Left lung (tissue), 10 donors: Measurements from ENCODE around the gene PTPRCAP. TPM values are rescaled to one million over a fixed set of nuclear protein-coding genes. Genes with fewer than 3 reads are reported as not detected.

Experiments
- ATAC-seq: fragments of 200-7000 bp; cut with Tn5 transposase; one replicate; pipeline ENCODE4 v1.9.1; 2020; ENCODE audit warnings: moderate library complexity
- DNase-seq, 4 donors: peaks; one replicate each; pipeline ENCODE4 v3.0.0-alpha.2; 2013 to 2020
- H3K27ac ChIP-seq, 2 donors: fragments of 200-600 bp; sonication (generic) in 1 of 2; one replicate each; pipeline versions ENCODE4 v1.5.0 to v1.8.0; 2020 to 2021
- H3K27me3 ChIP-seq, 2 donors: fragments of 200-600 bp; sonication (generic) in 1 of 2; one replicate each; pipeline versions ENCODE4 v1.5.0 to v1.8.0; 2020 to 2021
- H3K36me3 ChIP-seq, 2 donors: fragments of 200-600 bp; sonication (generic) in 1 of 2; one replicate each; pipeline versions ENCODE4 v1.5.0 to v1.8.0; 2020 to 2021
- H3K4me1 ChIP-seq, 2 donors: fragments of 200-600 bp; one replicate each; pipeline ENCODE4 v1.8.0; 2021
- H3K4me3 ChIP-seq, 2 donors: fragments of 200-600 bp; sonication (generic) in 1 of 2; one replicate each; pipeline versions ENCODE4 v1.5.0 to v1.8.0; 2020 to 2021; ENCODE audit warnings: mild to moderate bottlenecking in 1 of 2
- H3K9me3 ChIP-seq, 2 donors: fragments of 200-600 bp; sonication (generic) in 1 of 2; one replicate each; pipeline versions ENCODE4 v1.5.0 to v1.8.0; 2020 to 2021
- intact Hi-C, 2 donors: fragments of 100-400 bp; cut with DNase I; formaldehyde crosslinking; loops; one replicate each; pipeline versions ENCODE4 v1.11.2 to v1.14.2; 2022
- polyA plus RNA-seq, 6 donors: library from polyadenylated mRNA; unstranded; fragments of 120-200 nt; gene quantifications; one replicate each; pipeline ENCODE4 v1.2.1, GENCODE V29; 2013; ENCODE audit not compliant: insufficient read length in 6 of 6
- total RNA-seq, 2 donors: library from RNA; stranded (reverse); fragmentation: NEBNext Ultra II Directional; extraction: Animal tissue kit (Norgen Biotek cat#: 25700); gene quantifications; one replicate each; pipeline ENCODE4 v1.2.1, GENCODE V29; 2021
- TF ChIP-seq, protein P1 (sequence below), 2 donors: fragments of 200-600 bp; sonication (generic) in 1 of 2; IDR thresholded peaks; one replicate each; pipeline versions ENCODE4 v1.5.0 to v1.8.0; 2021; ENCODE audit warnings: antibody characterized with exemption in 2 of 2
- donor health status: DM: no; HTN: yes; CAD: no.
- donor health status: DM: no; HTN: no; CAD: no.

The PTPRCAP gene
- total and polyA plus RNA-seq, 8 donors: 1.6 to 12.5 (median 2.7) TPM

DNA sequence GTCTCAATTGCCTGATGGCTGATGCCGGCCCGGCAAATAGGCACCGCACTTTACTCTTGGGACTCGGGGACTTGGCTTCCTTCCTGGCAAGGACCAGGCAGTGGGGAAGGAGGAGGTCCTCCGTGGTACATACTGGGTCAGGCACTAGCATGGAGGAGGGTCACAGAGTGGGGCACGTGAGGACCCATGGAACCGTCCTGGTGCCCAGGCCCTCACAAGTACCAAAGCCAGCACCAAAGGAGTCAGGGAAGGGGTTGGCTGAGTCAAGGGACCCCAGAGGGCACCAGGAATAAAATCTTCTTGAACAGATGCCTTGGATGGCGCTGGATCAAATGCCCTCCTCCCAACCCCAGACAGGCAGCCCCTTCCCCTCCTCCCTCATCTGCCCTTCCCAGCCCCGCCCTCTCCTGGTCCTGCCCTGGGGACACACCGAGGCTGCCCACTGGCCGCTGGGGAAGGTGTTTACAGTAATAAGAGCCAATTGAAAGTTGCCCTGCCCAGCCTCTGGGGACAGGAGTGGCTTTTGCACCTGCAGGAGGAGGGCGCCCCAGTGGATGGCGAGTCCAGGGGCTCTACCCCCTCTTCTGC lies 27.6 kb downstream of the PTPRCAP start:
- intact Hi-C loops: no loop called here
- TF ChIP-seq, protein P1, sequence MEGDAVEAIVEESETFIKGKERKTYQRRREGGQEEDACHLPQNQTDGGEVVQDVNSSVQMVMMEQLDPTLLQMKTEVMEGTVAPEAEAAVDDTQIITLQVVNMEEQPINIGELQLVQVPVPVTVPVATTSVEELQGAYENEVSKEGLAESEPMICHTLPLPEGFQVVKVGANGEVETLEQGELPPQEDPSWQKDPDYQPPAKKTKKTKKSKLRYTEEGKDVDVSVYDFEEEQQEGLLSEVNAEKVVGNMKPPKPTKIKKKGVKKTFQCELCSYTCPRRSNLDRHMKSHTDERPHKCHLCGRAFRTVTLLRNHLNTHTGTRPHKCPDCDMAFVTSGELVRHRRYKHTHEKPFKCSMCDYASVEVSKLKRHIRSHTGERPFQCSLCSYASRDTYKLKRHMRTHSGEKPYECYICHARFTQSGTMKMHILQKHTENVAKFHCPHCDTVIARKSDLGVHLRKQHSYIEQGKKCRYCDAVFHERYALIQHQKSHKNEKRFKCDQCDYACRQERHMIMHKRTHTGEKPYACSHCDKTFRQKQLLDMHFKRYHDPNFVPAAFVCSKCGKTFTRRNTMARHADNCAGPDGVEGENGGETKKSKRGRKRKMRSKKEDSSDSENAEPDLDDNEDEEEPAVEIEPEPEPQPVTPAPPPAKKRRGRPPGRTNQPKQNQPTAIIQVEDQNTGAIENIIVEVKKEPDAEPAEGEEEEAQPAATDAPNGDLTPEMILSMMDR (IDR thresholded peaks at IDR 0.05): no peak
- no peak overlapping the region for H3K4me3 ChIP-seq
- peaks cover 0 to 54% of the 10 kb centered on the region in 2 donors for H3K4me1 ChIP-seq
- H3K36me3 ChIP-seq: no peaks in the 10 kb centered on the region
- peak overlapping the region in 1 of 2 donors; percentile 53 for H3K27ac ChIP-seq
- peak in 1 of 4 donors; percentile 47 for DNase-seq
- peaks cover 0 to 29% of the 10 kb centered on the region in 2 donors for H3K27me3 ChIP-seq
- H3K9me3 ChIP-seq: no peaks in the 10 kb centered on the region
- ATAC-seq: peak; percentile 63

DNA sequence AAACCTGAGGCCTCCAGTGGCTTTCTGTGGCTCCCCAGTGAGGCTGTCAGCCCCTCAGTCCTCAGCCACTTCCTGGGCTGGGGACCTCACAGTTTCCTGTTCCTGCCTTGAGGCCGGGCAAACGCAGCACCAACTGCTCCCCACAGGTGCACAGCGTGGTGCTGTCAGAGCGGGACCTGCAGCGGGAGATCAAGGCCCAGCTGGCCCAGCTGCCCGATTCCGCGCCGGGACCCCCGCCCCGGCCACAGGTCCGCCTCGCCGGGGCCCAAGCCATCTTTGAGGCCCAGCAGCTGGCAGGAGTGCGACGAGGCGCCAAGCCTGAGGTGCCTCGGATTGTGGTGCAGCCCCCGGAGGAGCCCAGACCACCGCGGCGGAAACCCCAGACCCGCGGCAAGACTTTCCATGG lies 28.2 kb downstream of the PTPRCAP start:
- Histone ChIP-seq H3K36me3 (no peaks in the 10 kb centered on the region), H3K9me3 (no peaks in the 10 kb centered on the region), H3K27me3 (peaks cover 0 to 23% of the 10 kb centered on the region in 2 donors), H3K4me3 (peak overlapping the region in 1 of 2 donors; percentile 6), H3K4me1 (peaks cover 0 to 55% of the 10 kb centered on the region in 2 donors), H3K27ac (peak overlapping the region in 1 of 2 donors; percentile 53)
- peak in 1 of 4 donors; percentile 81 for DNase-seq
- peak; percentile 4 for ATAC-seq
- intact Hi-C loops: no loop called here
- TF ChIP-seq, protein P1 (IDR thresholded peaks at IDR 0.05): no peak

DNA sequence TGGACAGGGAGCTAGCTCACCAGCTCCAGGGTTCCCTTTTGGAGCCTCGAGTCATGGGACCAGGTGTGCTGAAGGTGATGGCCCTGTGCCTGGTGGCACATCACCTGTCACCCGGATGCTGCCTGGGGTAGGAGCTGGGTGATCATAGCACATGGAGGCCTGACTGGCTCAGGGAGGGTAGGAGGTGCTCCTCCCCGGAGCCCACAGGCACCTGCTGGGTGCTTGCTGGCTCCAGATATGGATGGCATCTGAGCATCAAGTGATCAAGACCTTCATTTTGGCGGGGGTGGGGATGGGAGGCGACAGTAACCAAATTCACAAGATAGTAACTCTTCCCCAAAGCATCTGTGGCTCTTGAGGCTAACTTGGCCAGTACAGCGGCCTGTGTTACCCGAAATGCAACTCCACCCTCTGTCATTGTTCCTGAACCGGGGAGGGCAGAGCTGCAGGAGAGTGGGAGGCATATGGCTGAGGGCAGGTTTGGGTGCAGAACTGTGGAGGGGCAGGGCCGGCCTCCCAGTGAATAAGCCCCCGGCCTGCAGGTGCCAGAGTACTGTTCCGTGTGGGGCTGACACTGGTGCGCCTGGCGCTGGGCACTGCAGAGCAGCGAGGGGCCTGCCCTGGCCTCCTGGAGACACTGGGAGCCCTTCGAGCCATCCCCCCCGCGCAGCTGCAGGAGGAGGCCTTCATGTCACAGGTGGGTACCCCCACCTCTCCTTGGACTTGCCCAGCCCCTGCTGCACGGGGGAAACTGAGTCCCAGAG lies 28.9 kb downstream of the PTPRCAP start:
- Histone ChIP-seq H3K4me1 (peaks cover 0 to 61% of the 10 kb centered on the region in 2 donors), H3K27me3 (peaks cover 0 to 20% of the 10 kb centered on the region in 2 donors), H3K36me3 (no peaks in the 10 kb centered on the region), H3K27ac (peak overlapping the region in 1 of 2 donors; percentile 53), H3K4me3 (no peak overlapping the region), H3K9me3 (no peaks in the 10 kb centered on the region)
- TF ChIP-seq, protein P1 (IDR thresholded peaks at IDR 0.05): no peak
- DNase-seq: no peak
- intact Hi-C loops: no loop called here
- ATAC-seq: no peak

DNA sequence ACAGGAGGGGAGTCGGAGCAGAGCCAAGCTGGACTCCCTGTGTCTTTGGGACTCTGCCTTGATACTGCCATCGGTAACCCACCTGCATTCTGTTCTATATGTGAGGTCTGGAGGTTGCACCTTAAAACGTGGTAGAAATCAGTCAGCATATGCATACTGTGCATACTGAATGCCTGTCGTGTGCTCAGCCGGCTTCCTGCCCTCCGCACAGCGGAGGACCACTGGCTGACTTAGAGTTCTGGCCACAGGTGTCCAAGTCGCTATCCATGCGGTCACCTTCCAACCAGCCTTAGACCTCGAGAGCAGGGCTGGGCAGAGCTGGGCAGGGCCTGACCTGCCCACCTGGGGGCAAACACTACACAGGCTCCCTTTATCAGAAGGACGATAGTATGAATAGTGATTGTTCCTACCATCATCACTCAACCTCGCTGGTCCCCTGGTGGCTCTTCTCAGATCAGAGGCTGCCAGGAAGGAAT lies 29.8 kb downstream of the PTPRCAP start:
- no peak for DNase-seq
- no peak overlapping the region for H3K4me3 ChIP-seq

More for the DNA sequence above, 29.8 kb downstream of the PTPRCAP start:
- peaks cover 0 to 20% of the 10 kb centered on the region in 2 donors for H3K27me3 ChIP-seq
- no peaks in the 10 kb centered on the region for H3K9me3 ChIP-seq
- TF ChIP-seq, protein P1 (IDR thresholded peaks at IDR 0.05): no peak
- peaks cover 0 to 70% of the 10 kb centered on the region in 2 donors for H3K4me1 ChIP-seq
- intact Hi-C loops: no loop called here
- ATAC-seq: no peak
- peak overlapping the region in 1 of 2 donors; percentile 53 for H3K27ac ChIP-seq
- H3K36me3 ChIP-seq: no peaks in the 10 kb centered on the region
